ENCODE results near the gene TCF7L2.

The TCF7L2 gene

DNA sequence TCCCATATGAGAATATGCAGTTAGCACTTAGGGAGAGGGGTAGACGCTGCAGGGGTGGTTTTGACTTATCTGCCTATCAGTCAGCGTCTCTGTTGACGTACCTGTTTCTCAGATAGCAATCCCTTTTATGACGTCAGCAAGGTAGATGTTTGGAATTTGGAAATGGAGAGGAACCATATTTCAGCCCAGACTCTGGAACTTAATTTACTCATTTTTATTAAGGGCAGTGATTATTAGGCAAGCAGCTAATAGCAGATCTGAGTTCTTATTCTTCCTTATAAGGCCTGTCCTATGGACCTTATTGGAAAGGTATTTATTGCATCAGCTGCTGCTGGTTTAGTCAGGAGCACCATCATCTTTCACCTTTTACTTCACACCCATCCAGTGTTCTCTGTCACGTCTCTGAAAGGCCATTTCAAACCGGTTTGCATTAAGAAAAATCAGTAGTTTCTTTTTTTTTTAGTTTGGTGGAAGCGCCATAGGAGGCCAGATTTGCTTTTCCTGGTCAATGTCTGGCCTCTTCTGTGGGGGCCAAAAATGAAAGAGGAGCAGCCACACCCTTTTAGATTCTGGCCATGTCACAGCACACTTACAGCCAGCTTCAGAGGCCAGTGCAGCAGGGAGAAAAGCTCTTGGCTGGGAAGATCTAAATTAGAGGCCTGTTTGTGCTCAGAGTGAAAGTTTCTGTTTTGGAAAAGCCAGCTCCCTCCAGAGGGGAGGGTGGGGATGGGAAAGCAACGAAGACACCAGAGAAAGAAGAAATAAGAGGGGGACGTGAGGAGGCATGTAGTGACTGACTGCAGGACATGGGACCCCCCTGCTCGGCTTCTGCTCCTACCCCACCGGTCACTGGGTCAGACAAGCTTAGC lies 146.3 kb downstream of the TCF7L2 start:
- no peak overlapping the region for H3K4me3 ChIP-seq (replicated peaks; ENCODE audit: low read depth, low read length)
- TF ChIP-seq, protein P1, sequence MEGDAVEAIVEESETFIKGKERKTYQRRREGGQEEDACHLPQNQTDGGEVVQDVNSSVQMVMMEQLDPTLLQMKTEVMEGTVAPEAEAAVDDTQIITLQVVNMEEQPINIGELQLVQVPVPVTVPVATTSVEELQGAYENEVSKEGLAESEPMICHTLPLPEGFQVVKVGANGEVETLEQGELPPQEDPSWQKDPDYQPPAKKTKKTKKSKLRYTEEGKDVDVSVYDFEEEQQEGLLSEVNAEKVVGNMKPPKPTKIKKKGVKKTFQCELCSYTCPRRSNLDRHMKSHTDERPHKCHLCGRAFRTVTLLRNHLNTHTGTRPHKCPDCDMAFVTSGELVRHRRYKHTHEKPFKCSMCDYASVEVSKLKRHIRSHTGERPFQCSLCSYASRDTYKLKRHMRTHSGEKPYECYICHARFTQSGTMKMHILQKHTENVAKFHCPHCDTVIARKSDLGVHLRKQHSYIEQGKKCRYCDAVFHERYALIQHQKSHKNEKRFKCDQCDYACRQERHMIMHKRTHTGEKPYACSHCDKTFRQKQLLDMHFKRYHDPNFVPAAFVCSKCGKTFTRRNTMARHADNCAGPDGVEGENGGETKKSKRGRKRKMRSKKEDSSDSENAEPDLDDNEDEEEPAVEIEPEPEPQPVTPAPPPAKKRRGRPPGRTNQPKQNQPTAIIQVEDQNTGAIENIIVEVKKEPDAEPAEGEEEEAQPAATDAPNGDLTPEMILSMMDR (IDR thresholded peaks at IDR 0.05; ENCODE audit: low read depth, low read length, missing control alignments), result no peak
- no peak for DNase-seq (ENCODE audit: extremely low read depth, low read depth)

- no peak for DNase-seq (ENCODE audit: extremely low read depth, low read depth)
- H3K4me3 ChIP-seq (replicated peaks; ENCODE audit: low read depth, low read length), result no peak overlapping the region
- TF ChIP-seq, protein P1 (IDR thresholded peaks at IDR 0.05; ENCODE audit: low read depth, low read length, missing control alignments), result no peak
Measured at GRCh38 chr10:113097036-113097435, 147.0 kb downstream of the TCF7L2 start.

DNA sequence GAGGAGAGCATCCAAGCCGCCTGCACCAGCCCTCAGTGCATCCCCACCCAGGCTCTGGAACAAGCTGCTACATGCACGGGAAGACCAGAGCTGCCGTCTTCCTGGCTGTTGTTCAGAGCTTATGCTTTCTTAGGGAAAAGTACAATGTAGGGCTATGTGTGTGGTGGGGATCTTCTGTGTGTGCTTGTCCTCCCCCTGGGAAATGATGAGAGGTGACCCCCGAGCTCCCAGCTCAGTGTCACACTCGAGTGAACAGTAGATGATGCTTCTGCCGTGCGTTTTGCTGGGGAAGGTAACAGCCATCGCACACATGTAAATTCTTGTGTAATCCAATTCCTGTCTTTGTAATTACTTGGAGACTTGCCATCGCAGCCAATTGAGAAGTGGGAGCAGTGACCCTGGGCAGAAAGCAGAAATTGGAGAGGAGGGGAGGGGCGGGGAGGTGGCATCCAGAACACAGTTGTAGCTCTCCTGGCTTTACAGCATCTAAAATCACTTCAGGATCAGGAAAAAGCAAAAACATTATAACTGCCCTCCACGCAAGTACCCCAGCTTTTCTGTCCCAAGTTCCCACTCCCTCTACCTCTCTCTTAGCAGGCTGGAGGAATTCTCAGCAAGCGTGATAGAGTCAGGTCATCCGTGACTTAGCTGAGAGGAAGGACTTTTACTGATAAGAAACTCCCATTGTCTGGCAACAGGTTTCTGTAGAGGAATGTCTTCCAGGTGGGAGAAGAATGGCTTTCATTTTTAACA lies 149.6 kb downstream of the TCF7L2 start:
- no peak overlapping the region for H3K4me3 ChIP-seq (replicated peaks; ENCODE audit: low read depth, low read length)
- TF ChIP-seq, protein P1 (IDR thresholded peaks at IDR 0.05; ENCODE audit: low read depth, low read length, missing control alignments), result no peak
- no peak for DNase-seq (ENCODE audit: extremely low read depth, low read depth)

GRCh38 chr10:113100281-113100680 lies 150.2 kb downstream of the TCF7L2 start:
- no peak overlapping the region for H3K4me3 ChIP-seq (replicated peaks; ENCODE audit: low read depth, low read length)
- DNase-seq (ENCODE audit: extremely low read depth, low read depth), result no peak
- TF ChIP-seq, protein P1 (IDR thresholded peaks at IDR 0.05; ENCODE audit: low read depth, low read length, missing control alignments), result no peak

DNA sequence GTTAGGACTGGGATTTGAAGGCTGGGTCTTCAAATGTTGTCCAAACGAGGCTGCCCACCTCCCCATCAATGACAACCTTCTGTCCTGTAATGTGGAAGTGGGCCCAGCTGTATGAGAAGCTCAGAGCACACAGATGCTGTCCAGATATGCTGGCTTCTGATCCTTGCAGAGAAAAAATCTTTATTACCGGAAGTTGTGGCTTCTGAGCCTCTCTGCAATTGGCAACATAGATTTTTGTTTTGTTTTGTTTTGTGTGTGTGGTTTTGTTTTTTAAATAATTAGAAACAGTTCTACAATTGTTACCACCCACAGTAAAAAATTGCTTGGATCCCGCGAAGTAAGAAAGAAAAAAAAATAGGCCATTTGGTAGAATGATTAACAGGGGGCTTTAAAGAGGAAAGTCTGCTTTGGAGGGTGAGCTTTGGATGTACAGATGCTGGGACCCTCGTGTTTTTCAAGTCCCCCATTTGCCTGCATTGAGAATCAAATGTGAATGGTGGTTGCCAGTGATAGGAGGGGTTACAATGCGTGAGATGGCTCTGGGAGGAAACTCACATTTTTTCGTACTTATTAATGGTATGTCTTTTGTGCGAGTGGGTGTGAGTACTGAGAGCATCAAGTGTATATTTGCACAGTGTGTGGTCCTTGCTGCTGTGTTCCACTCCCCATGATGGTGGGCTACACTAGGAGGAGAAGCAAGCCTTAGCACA lies 153.2 kb downstream of the TCF7L2 start:
- peak; percentile 84 for DNase-seq (ENCODE audit: extremely low read depth, low read depth)
- 0 out of 2 replicates have a peak overlapping the region, but pooled peaks have one; percentile 13 for H3K4me3 ChIP-seq (replicated peaks; ENCODE audit: low read depth, low read length)
- TF ChIP-seq, protein P1 (IDR thresholded peaks at IDR 0.05; ENCODE audit: low read depth, low read length, missing control alignments), result no peak

- H3K4me3 ChIP-seq (replicated peaks; ENCODE audit: low read depth, low read length), result 0 out of 2 replicates have a peak overlapping the region, but pooled peaks have one; percentile 13
- TF ChIP-seq, protein P1 (IDR thresholded peaks at IDR 0.05; ENCODE audit: low read depth, low read length, missing control alignments), result no peak
- no peak for DNase-seq (ENCODE audit: extremely low read depth, low read depth)
Measured at GRCh38 chr10:113104047-113104446, 154.0 kb downstream of the TCF7L2 start.

Data from HFF-Myc (cell line).